Loucy (cell line): ENCODE measurements around the gene ESYT3.

Source experiments
- EZH2phosphoT487 ChIP-seq: fragments of 200-600 bp; IDR thresholded peaks from 2 replicates; pipeline ENCODE4 v1.6.1; 2018; ENCODE audit warnings: antibody characterized with exemption, mild to moderate bottlenecking, moderate library complexity, borderline replicate concordance
- TF ChIP-seq, protein P1 (sequence below): fragments of 200-600 bp; sonication (generic); conservative IDR thresholded peaks from 2 replicates; pipeline ENCODE4 v1.5.1; 2014; ENCODE audit warnings: mild to moderate bottlenecking, antibody characterized with exemption, low read length

GRCh38 chr3:138423316-138423715 lies 11.1 kb upstream of the ESYT3 start:
- TF ChIP-seq, protein P1, sequence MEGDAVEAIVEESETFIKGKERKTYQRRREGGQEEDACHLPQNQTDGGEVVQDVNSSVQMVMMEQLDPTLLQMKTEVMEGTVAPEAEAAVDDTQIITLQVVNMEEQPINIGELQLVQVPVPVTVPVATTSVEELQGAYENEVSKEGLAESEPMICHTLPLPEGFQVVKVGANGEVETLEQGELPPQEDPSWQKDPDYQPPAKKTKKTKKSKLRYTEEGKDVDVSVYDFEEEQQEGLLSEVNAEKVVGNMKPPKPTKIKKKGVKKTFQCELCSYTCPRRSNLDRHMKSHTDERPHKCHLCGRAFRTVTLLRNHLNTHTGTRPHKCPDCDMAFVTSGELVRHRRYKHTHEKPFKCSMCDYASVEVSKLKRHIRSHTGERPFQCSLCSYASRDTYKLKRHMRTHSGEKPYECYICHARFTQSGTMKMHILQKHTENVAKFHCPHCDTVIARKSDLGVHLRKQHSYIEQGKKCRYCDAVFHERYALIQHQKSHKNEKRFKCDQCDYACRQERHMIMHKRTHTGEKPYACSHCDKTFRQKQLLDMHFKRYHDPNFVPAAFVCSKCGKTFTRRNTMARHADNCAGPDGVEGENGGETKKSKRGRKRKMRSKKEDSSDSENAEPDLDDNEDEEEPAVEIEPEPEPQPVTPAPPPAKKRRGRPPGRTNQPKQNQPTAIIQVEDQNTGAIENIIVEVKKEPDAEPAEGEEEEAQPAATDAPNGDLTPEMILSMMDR = no peak
- no peak for TF ChIP-seq EZH2phosphoT487
